GM03348 (cell line): Measurements from ENCODE around the gene ZNF488.

ENCODE experiments used
- DNase-seq: peaks from one replicate; pipeline ENCODE4 v3.0.0; 2012; ENCODE audit warnings: low spot score

ZNF488 gene

DNA sequence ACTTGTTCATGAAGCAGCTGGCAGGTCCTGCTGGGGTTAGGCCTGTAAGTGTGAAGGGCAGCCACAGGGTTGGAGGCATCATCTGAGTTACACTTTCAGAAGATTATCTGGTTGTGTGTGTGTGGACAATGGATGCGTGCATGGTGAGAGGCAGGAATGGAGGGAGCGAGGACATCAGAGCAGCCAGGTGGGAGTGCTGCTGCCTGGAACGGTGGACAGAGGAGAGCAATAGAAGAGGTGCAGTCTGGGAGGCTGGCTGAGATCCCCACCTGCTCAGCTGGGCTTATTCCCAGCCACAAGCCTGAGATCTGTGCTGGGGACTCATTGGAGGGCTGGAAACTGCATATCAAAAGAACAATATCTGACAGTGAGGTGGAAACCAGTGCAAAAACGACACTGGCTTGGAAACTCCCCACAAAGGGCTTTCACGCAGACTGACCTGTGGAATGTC is 17.9 kb downstream of the ZNF488 start:
- no peak for DNase-seq

DNA sequence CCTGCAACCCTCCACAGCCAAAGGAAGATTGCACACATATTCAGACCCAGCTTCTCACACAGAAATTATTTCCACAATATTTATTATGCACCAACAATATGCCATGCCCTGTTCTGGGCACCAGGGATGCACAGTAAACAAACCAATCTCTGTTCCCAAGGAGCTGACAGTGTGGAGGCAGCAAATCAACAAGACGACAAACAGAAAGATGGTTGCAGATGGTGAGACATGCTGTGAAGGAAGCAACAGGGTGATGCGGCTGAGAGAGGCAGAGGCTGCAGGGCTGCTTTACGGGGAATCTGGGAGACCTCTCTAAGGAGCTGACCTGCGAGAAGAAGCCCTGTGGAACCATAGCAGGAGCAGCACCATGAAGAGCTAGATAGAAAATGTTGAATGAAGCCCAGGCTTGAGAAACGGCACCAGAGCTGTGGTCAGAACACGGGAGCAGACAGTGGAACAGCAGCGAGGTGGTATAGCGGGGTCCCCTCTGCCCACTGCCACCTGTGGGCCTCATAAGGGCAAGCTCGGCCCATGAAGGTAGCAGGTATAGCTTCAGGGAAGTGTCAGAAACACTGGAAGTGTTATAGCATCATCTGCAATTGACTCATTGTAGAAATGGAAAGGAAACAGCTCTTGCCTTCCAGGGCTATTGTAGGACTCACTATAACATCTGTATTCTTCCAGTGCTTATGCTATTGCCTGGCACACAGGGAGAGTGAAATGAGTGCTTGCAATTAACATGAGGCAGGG is 18.5 kb downstream of the ZNF488 start:
- DNase-seq, result no peak

DNA sequence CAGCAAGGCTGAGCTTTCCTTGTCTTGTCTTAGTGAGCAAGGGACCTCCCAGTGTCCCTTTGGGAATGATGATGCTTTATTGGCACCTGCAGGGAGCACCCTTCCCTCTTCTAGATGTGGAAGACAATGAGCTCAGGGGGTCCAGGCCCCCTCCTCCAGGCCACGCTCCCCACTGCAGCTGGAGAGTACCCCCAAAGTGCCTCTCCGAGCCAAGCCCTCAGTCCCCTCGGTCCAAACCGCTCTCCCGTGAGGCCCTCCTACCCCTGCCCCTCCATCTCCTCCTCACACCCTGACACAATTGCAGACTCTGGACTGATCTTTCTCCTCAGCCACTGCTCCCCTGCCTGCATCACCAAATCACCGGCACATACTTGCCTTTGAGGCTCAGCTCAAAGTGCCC is 19.2 kb downstream of the ZNF488 start:
- DNase-seq, result no peak

DNA sequence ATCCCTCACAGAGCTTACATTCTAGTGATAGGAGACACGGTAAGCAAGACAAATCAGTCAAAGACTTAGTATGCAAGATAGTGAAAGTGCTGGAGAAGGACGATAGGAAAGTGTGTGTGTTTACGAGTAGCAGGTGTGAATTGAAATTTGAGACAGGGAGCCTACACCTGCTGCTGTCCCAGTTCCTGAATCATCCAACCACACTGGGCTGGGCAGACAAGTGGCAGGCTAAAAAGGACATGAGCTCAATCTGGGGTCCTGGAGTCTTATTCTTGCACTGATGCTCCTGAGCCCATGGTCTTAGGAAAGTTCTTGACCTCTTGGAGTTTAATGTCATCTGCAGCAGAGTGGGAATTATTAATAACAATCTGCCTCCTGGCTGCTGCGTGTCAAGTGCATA is 19.7 kb downstream of the ZNF488 start:
- no peak for DNase-seq

DNA sequence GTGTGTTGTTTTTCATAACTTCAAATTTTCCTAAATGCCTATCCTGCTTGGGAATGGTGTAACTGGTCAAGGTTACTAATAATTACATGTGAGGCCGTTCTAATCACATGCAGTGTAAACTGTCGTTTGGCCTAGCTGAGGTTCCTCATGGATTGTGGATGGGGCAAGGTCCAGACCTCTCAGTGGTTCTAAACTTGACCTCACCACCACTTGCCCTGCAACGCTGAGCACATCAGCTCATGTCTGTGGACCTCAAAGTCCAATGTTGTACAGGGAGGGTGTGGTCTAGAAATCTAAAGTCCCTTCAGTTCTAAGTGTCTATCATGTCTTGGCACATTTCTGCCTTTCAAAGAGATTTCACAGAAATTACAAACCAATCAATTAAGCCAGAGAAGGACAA is 20.3 kb downstream of the ZNF488 start:
- DNase-seq, result no peak

DNA sequence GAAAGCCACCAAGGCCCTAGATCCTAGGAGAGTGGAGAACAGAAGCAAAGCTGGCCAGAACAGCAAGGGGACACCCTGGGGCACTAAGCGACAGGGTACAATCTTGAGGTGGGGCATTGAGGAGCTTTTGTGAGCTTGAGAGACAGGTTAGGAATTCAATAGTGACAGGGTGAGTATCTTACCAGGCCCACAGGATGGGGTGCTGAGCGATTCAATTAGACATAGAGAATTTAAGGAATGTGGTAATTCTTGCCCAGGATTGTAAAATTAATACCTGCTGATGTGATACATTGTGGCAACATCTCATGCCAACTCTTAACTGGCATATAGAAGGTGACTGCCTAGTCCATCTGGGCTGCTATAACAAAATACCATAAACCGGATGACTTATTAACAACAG is 21.9 kb downstream of the ZNF488 start:
- DNase-seq, result no peak

DNA sequence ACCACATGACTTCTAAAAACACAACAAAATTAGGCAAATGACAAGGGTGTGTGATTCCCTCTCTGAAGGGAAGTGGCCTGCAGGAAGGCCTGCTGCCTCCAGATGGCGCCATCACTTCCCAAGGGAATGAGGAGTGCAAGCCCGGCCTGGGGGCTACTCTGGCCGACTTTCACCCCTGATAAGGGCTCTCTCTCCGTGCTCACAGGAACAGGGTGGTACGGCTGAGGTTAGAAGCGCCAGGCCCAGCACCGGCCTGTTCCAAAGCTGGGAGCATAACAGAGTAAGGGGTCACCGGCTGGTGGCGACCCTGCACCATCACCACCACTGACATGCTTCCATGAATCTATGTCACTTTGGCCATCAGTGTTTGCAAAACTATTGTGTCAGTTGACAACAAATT is 22.8 kb downstream of the ZNF488 start:
- DNase-seq, result peak; percentile 73

DNA sequence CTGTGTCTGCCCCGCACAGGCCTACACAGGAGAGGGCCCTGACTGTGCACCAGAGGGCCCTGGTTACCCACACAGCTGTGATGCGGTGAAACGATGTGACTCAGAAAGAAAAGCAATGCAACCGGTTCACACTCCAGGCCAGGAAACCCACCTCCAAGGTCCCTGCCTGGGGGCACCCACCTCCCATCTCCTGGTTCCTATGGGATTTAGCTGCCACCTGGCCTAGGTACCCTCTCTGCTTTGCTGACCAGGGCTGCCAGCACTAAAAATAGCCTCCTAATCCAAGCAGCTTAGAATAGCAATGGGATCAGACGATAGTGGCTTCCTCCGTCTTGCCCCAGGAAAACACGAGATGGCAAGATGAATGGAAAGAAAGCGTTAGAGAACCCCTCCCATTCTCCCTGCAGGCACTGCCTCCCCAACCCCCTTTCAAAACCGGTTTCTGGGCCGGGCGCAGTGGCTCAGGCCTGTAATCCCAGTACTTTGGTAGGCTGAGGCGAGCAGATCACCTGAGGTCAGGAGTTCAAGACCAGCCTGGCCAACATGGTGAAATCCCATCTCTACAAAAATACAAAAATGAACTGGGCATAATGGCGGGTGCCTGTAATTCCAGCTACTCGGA is 23.6 kb downstream of the ZNF488 start:
- DNase-seq, result no peak

DNA sequence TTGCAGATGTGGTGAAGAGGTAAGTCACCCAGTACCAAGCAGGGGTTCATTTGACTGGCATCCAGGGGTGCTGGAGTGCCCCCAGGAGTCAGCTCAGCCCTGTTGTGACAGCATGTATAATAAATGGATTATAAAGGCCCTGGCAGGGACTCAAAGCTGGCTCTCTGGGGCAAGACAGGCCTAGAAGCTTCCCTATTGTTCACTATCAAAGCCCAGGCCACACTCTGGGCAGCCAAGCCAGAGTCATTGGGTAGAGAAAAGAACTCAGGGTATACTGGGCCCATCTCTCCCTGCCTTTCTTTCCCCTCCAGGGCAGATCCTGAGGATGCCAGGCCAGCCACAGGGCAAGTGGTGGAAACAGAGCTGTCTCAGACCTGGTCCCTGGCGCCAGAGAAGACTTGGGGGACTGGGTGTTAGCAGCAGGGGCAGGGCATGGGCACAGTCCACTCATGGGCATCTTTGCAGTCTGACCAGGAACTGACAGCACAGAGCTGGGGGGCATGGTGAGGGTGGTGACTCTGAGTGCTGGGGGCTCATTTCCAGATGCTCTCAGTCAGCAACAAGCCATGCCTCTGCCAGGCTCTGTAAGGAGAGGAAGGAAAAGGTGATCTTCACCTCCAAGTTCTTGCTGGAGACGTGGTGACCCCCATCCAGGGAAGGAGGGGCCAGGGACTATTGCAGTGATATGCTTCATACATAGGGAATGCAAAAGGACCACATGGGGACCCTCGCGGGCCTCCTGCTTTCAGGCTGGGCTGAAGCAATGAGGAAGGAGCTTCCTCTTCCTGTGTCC is 24.3 kb downstream of the ZNF488 start:
- DNase-seq, result no peak

DNA sequence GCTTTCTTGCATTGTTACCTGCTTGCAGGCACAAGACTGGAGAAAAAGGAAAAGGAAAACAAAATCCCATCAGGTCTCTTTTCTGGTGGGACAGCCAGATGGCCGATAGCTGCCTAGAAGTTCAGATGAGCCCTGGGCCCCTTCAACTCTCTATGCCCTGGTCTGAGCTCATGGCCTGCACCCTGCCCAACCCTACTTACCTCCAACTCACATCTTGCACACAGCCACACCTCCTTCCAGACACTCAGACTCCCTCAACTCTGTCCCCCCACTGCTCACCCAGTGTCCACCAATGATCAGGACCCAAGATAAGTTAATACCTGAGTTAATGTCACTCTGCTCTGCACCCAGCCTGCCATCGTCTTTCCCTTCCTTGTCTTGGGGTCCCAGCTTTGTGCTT is 25.0 kb downstream of the ZNF488 start:
- no peak for DNase-seq

DNA sequence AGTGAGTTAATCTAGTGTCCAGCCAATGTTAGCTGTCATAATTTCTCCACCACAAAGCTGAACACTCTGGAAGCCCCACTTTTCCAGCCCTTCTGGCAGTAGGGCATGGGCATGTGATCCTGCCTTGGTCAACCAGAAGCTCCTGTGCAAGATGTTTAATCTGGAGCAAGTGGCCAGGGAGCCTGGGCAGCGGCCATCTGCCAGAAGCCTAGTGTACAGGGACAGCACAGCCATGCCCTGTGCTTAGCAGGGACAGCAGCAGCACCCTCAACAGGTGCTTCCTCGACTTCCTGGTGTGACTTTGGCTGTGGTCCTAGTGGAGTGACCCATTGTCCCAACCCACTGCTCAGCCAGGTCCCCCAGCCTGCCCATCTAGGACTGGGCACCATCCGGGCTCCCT is 25.6 kb downstream of the ZNF488 start:
- DNase-seq, result no peak

DNA sequence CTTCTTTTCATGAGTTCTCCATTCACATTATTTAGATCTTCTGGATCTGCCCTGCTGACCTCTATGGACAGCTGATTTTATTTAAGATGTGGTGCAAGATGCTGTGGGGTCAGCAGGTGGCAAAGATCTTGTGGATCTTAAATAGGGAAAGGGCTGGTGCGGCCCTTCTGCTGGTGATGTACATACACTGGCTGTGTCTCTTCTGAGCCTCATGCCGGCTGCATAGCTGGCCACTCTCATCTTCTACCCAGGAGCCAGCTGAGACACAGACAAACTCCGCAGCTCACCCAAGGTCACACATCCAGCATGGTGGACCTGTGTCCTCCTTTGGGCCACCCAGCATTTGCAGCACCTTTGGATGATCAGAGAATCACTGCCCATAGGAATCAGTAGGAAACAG is 26.2 kb downstream of the ZNF488 start:
- DNase-seq, result no peak

DNA sequence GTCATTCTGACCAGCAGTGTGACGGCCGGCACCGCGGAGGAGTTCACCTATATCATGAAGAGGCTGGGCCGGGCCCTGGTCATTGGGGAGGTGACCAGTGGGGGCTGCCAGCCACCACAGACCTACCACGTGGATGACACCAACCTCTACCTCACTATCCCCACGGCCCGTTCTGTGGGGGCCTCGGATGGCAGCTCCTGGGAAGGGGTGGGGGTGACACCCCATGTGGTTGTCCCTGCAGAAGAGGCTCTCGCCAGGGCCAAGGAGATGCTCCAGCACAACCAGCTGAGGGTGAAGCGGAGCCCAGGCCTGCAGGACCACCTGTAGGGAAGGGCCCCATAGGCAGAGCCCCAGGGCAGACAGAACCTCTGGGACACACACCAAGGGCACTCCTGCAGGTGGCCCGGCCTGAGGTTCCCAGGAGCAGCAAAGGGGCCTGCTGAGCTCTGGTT is 26.9 kb downstream of the ZNF488 start:
- no peak for DNase-seq

DNA sequence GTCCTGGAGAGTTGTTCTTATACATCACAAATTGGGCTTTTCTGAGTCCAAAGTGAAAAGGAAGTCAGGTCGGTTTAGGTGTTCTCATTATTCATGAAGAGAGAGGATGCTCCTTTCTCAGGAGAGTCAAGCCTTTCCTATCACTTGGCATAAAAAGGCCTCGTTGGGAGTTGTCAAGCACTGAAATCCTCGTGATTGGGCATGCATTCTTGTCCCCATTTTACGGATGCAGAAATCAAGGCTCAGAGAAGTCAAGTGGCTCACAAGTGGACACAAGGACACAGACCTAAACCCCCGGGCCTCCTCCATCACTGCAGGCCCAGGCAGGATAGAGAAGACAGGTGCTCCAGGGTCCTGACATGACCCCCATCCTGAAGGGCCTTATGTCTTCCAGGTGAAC is 27.4 kb downstream of the ZNF488 start:
- no peak for DNase-seq

DNA sequence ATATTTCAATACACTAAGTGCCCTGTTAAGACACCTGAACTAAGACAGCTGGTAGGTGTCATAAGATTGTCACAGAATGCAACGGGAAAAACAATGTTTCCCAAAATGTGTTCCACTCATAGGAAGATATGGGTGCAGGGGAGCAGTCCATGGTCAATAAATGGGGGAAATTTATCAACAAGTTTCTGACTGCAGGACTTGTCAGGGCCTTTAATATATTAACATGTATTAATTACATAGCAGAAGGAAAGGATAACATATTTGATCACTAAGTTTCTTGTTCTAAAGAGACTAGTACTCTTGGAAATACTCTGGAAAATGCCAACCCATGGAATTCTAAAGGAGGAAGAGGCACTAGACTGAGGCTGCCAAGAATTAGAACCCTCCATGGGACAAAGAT is 29.2 kb downstream of the ZNF488 start:
- DNase-seq, result no peak

DNA sequence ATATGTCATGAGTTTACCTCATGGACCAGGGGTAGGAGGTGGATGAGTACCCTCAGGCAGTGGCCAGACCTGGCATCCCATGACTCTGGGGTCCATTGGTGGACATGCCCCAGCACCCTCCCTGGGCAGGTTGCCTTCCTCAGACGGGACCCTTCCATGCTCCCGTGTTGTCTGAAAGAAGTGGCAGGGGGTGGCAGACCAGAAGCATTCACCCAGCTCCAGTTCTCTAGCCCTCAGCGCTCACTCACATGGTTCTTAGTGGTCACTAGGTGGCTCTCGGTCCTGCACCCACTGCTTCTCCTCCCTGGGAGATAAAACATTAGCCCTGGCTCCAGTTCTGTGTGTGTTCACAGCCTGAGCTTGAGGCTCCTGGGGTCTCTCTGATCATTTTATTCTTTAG is 29.9 kb downstream of the ZNF488 start:
- DNase-seq, result no peak

DNA sequence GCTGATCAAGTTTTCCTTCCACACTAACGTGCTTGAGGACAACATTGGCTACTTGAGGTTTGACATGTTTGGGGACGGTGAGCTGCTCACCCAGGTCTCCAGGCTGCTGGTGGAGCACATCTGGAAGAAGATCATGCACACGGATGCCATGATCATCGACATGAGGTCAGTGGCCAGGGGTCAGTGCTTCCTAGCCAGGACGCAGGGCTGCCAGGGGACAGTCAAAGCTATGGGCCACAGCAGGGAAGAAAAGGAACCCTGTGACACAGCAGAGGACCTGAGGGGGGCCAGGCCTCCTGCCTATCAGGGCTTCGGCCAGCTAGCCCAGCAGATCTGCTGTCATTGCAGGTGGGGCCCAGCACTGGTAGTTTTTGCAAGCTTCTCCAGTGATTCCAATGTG is 30.7 kb downstream of the ZNF488 start:
- DNase-seq, result no peak

DNA sequence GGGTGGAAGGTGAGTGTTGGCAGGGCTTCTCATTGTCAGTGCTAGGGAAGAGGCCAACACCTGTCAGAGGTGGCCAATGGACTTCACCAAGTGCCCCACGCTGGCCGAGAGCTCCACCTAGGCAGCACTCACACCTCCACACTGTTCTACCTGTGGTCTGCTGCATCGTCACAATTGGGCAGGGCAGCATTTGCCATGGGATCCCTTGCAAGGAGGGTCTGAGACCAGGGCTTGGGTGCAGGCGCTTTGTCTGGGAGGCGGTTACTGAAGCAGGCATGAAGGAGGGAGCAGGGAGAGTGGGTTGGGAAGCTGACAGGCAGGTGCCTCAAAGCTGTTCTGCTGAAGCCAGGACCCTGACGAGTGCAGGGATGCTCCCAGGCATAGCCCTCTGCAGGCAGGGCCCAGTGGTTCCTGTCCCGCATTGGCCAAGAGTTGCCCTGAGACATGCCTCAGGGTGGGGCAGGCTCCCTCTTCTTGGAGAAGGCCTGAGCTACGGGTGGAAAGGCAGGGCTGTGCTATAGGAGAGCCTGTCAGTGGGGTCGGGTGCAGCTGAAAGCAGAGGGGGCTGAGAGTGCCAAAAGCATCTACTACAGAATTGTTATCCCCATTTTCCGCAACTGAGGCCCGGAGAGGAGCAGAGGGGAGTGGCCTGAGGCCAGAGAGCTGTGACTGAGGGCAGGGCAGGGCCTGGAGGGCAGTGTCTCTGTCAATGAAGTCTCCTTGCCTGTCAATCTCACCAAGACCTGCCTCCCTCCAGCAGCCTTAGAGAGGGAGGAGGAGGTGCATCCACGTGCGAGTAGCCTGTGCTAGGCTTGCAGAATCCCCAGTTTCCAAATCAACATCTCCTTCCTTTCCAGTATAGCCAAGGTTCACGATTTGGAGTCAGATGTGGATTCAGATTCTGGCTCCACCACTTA is 31.9 kb downstream of the ZNF488 start:
- DNase-seq, result no peak

DNA sequence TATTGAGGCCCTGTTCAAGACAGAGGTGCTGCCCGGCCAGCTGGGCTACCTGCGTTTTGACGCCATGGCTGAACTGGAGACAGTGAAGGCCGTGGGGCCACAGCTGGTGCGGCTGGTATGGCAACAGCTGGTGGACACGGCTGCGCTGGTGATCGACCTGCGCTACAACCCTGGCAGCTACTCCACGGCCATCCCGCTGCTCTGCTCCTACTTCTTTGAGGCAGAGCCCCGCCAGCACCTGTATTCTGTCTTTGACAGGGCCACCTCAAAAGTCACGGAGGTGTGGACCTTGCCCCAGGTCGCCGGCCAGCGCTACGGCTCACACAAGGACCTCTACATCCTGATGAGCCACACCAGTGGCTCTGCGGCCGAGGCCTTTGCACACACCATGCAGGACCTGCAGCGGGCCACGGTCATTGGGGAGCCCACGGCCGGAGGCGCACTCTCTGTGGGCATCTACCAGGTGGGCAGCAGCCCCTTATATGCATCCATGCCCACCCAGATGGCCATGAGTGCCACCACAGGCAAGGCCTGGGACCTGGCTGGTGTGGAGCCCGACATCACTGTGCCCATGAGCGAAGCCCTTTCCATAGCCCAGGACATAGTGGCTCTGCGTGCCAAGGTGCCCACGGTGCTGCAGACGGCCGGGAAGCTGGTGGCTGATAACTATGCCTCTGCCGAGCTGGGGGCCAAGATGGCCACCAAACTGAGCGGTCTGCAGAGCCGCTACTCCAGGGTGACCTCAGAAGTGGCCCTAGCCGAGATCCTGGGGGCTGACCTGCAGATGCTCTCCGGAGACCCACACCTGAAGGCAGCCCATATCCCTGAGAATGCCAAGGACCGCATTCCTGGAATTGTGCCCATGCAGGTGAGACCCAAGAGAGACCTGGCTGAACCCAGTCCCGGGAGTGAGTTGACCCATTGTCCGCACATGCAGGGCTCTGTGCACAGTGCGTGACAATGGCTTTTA is 33.1 kb downstream of the ZNF488 start:
- DNase-seq, result no peak

DNA sequence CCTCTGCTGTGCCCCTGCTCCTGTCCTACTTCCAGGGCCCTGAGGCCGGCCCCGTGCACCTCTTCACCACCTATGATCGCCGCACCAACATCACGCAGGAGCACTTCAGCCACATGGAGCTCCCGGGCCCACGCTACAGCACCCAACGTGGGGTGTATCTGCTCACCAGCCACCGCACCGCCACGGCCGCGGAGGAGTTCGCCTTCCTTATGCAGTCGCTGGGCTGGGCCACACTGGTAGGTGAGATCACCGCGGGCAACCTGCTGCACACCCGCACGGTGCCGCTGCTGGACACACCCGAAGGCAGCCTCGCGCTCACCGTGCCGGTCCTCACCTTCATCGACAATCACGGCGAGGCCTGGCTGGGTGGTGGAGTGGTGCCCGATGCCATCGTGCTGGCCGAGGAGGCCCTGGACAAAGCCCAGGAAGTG is 34.1 kb downstream of the ZNF488 start:
- no peak for DNase-seq

DNA sequence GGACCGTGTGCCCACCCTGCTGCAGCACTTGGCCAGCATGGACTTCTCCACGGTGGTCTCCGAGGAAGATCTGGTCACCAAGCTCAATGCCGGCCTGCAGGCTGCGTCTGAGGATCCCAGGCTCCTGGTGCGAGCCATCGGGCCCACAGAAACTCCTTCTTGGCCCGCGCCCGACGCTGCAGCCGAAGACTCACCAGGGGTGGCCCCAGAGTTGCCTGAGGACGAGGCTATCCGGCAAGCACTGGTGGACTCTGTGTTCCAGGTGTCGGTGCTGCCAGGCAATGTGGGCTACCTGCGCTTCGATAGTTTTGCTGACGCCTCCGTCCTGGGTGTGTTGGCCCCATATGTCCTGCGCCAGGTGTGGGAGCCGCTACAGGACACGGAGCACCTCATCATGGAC is 34.6 kb downstream of the ZNF488 start:
- DNase-seq, result no peak
